HepG2 (cell line): Measurements from ENCODE around the gene PHF23. TPM values are rescaled to one million over a fixed set of nuclear protein-coding genes. Genes with fewer than 3 reads are reported as not detected.

Experiments
- ATAC-seq: fragments of 200-7000 bp; cut with Tn5 transposase; 3 replicates; pipeline ENCODE4 v1.9.1; 2020; ENCODE audit warnings: mild to moderate bottlenecking, moderate library complexity
- BruUV-seq: library from RNA; stranded (reverse); fragments of 400-500 nt; replicated peaks from 2 replicates; lab custom pipeline; 2021; lab: Mats Ljungman, UMichigan
- CTCF ChIA-PET: fragments of 300-600 bp; formaldehyde crosslinking; extraction: SDS; loops from one replicate; lab custom pipeline; 2021; ENCODE audit warnings: low total read pairs, inconsistent platforms, low intra/inter-chr PET ratio; lab: Yijun Ruan, JAX
- POLR2A ChIA-PET: fragments of 350-600 bp; sonication (Branson Sonifier 250); formaldehyde crosslinking; loops from one replicate; lab custom pipeline; 2020; ENCODE audit warnings: antibody characterized with exemption, inconsistent platforms; lab: Yijun Ruan, JAX
- DNase-seq: peaks from one replicate; pipeline ENCODE4 v3.0.0-alpha.2; 2015; ENCODE audit warnings: low spot score
- FAIRE-seq: peaks from 3 replicates; lab custom pipeline; 2011; peaks lifted over from hg19 to GRCh38; lab: Jason Lieb, UNC
- H2AFZ ChIP-seq: one replicate; pipeline ENCODE4 v1.6.1; 2011; ENCODE audit warnings: low read length, inconsistent platforms
- H3K27ac ChIP-seq: fragments of 300-600 bp; 3 replicates; pipeline ENCODE4 v1.8.0; 2011; ENCODE audit warnings: mixed run types, mild to moderate bottlenecking, mixed read lengths, low read length, inconsistent platforms; ENCODE audit not compliant: insufficient read depth; ENCODE audit errors: extremely low read length
- H3K27me3 ChIP-seq, 2 experiments: fragments of 200-600 bp in 1 of 2; 2 replicates in 1 of 2; 3 replicates in 1 of 2; pipeline versions ENCODE4 v1.6.0 to v1.8.0; 2011; ENCODE audit warnings: low read length in 2 of 2, mild to moderate bottlenecking in 2 of 2, moderate library complexity in 2 of 2, inconsistent platforms in 1 of 2; ENCODE audit not compliant: insufficient read depth in 2 of 2, control insufficient read depth in 1 of 2
- H3K36me3 ChIP-seq, 2 experiments: fragments of 200-600 bp in 1 of 2; replicated peaks in 1 of 2; 2 replicates in 1 of 2; 3 replicates in 1 of 2; pipeline versions ENCODE4 v1.5.1 to v1.8.0; 2011; ENCODE audit warnings: low read length in 2 of 2, inconsistent platforms in 1 of 2; ENCODE audit not compliant: insufficient read depth in 2 of 2, control insufficient read depth in 1 of 2
- H3K4me1 ChIP-seq: 2 replicates; pipeline ENCODE4 v1.5.1; 2012; ENCODE audit warnings: low read length, inconsistent platforms; ENCODE audit not compliant: insufficient read depth
- H3K4me2 ChIP-seq: 2 replicates; pipeline ENCODE4 v1.6.0; 2011; ENCODE audit warnings: low read depth, low read length, inconsistent platforms
- H3K4me3 ChIP-seq, 3 experiments: fragments of 200-600 bp in 1 of 3; sonication (generic), shearing (Covaris generic) in 1 of 3; replicated peaks in 1 of 3; 2 replicates each; pipeline ENCODE4 v1.5.1; 2011 to 2016; ENCODE audit warnings: low read length in 3 of 3, inconsistent platforms in 2 of 3, low read depth in 2 of 3, mild to moderate bottlenecking in 2 of 3, control low read depth in 1 of 3, mixed read lengths in 1 of 3; ENCODE audit not compliant: insufficient read depth in 1 of 3
- H3K79me2 ChIP-seq: one replicate; pipeline ENCODE4 v1.6.1; 2011; ENCODE audit warnings: low read length, inconsistent platforms; ENCODE audit not compliant: insufficient read depth
- H3K9ac ChIP-seq: 2 replicates; pipeline ENCODE4 v1.6.0; 2011; ENCODE audit warnings: mild to moderate bottlenecking, low read depth, low read length, inconsistent platforms; ENCODE audit not compliant: insufficient read depth
- H3K9me3 ChIP-seq: 2 replicates; pipeline ENCODE4 v1.5.1; 2012; ENCODE audit warnings: mild to moderate bottlenecking, low read length
- H4K20me1 ChIP-seq: 2 replicates; pipeline ENCODE4 v1.6.0; 2011; ENCODE audit warnings: inconsistent platforms, mild to moderate bottlenecking, low read length, moderate library complexity; ENCODE audit not compliant: insufficient read depth
- NCOA1 ChIP-seq: sonication (generic); formaldehyde crosslinking; IDR thresholded peaks from 2 replicates; pipeline ENCODE4 v1.9.0; 2021; ENCODE audit warnings: missing genetic modification reagents
- SAP130 ChIP-seq: IDR thresholded peaks from 2 replicates; pipeline ENCODE4 v1.6.1; 2016; ENCODE audit warnings: low read depth
- ZBTB4 ChIP-seq: sonication (generic); formaldehyde crosslinking; IDR thresholded peaks from 2 replicates; pipeline ENCODE4 v1.4.0; 2020; ENCODE audit warnings: missing genetic modification reagents, mild to moderate bottlenecking, borderline replicate concordance
- ZC3H13 ChIP-seq: sonication (generic); formaldehyde crosslinking; IDR thresholded peaks from 2 replicates; pipeline ENCODE4 v1.8.1; 2023; ENCODE audit warnings: mild to moderate bottlenecking, missing genetic modification reagents, moderate library complexity
- ZIK1 ChIP-seq: sonication (generic); formaldehyde crosslinking; IDR thresholded peaks from 2 replicates; pipeline ENCODE4 v1.5.0; 2020; ENCODE audit warnings: mild to moderate bottlenecking, low read depth, missing genetic modification reagents, borderline replicate concordance
- ZNF232 ChIP-seq: sonication (generic); formaldehyde crosslinking; IDR thresholded peaks from 2 replicates; pipeline ENCODE4 v1.4.0; 2020; ENCODE audit warnings: missing genetic modification reagents, borderline replicate concordance
- ZNF766 ChIP-seq: sonication (generic); formaldehyde crosslinking; IDR thresholded peaks from 2 replicates; pipeline ENCODE4 v1.5.0; 2020; ENCODE audit warnings: missing genetic modification reagents, borderline replicate concordance
- WGBS: methylation state at CpG from one replicate; pipeline ENCODE4 v1.1.6; 2017; ENCODE audit warnings: low lambda C conversion rate; 5-methylcytosine and 5-hydroxymethylcytosine counted together
- in situ Hi-C: cut with HindIII; loops from 2 replicates; pipeline ENCODE4 v1.10.0; 2017; ENCODE audit warnings: low pct_unique_long_range_greater_than_20kb; ENCODE audit not compliant: extremely low pct_ligation_motif_present
- intact Hi-C: fragments of 100-400 bp; cut with micrococcal nuclease; formaldehyde crosslinking; loops from one replicate; pipeline ENCODE4 v1.10.0; 2022; ENCODE audit not compliant: unreplicated experiment
- polyA plus RNA-seq, 8 experiments: library from polyadenylated mRNA; depleted of rRNA in 3 of 8; stranded (reverse) in 7 of 8; unstranded in 1 of 8; fragments of >200 nt; fragmentation: Illumina TruSeq in 4 of 8; extraction: Trizol in 4 of 8; gene quantifications; 2 replicates each; pipeline versions ENCODE4 v1.2.1 to v1.2.3, GENCODE V29; 2011 to 2016; ENCODE audit warnings: low read depth in 4 of 8, missing spikeins in 1 of 8, mixed read lengths in 1 of 8; ENCODE audit not compliant: insufficient read depth in 1 of 8
- total RNA-seq, 5 experiments: library from RNA; depleted of rRNA; stranded (reverse); fragments of >200 nt; fragmentation: Illumina TruSeq; extraction: Trizol; gene quantifications; 2 replicates each; pipeline ENCODE4 v1.2.3, GENCODE V29; 2016; ENCODE audit warnings: low read depth in 1 of 5
- TF ChIP-seq, protein P1 (sequence below): sonication (generic); formaldehyde crosslinking; IDR thresholded peaks from 2 replicates; pipeline ENCODE4 v1.4.0; 2020; ENCODE audit warnings: missing genetic modification reagents
- TF ChIP-seq, protein P2 (sequence below): sonication (generic); formaldehyde crosslinking; IDR thresholded peaks from 2 replicates; pipeline ENCODE4 v1.8.0; 2022; ENCODE audit warnings: low read depth, missing genetic modification reagents
- TF ChIP-seq, protein P3 (sequence below): sonication (generic); formaldehyde crosslinking; conservative IDR thresholded peaks from 2 replicates; pipeline ENCODE4 v1.5.0; 2020; ENCODE audit warnings: missing genetic modification reagents

The PHF23 gene
- total and polyA plus RNA-seq, 2 of the 13 experiments (the other 11 are each of a cell fraction or from before 2014, with no cell fraction given): 27.6 to 33.2 TPM

DNA sequence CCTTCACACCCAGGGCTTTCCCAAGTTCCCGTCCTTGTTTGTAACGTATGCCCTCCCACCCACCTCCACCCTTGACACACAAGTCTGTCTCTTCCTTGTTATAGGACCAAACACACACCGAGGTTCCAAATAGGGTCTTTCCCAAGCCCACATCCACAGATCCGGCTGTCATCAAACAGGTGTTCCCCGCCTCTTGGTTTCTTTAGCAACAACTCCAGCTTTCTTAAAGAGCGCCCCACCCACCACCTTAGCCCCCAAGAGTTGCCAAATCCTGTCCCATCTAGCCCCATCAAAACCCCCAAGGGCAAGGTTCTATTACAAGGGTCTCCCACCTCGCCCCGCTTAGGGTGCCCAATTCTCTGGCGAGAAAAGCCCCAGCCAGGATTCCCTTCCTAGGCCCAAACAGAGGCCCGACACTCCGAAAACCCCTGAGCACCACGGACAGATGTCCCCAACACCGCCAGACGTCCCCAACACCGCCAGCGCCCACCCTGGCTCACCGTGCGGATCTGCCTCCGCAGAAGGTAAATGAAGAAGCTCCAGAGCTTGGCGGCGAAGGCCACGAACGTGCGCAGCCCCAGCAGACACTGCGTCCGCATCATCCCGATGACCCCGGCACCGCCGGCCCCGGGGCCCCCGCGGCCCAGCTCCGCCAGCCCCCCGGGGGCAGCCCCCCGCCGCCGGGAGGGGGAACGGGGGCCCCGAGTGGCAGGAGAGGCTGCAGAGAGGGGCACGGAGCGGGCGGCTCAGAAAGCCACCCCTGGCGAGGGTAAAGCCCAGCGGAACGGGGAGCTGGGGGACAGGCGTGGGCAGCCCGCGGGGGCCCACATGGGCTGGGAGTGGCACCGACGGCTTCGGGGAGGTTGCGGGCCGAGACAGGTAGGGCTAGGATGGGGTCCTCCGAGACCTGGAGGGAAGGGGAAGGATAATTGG lies 11.7 kb upstream of the PHF23 start (continued):
- no peak for TF ChIP-seq ZIK1
- TF ChIP-seq ZC3H13: 0 out of 2 replicates have a peak, but pooled peaks have one; percentile 51
- peak; percentile 51; the same call in 1 of the 2 replicates for TF ChIP-seq ZNF232 (CRISPR knock-in tag)

GRCh38 chr17:7249830-7250229 lies 10.6 kb upstream of the PHF23 start:
- Histone ChIP-seq H3K4me3 (peak overlapping the region; percentile 95 to 99 (median 96); a peak in 5 of 6 replicates), H2AFZ (no peak overlapping the region), H3K9me3 (no peaks in the 10 kb centered on the region), H3K27me3 (peaks cover 0 to 2% of the 10 kb centered on the region in 2 experiments; a peak in 1 of 5 replicates), H3K79me2 (peaks cover 56% of the 10 kb centered on the region), H3K27ac (peak overlapping the region; percentile 99), H3K36me3 (peaks cover 9 to 25% of the 10 kb centered on the region in 2 experiments; a peak in 4 of 5 replicates), H3K4me2 (peak overlapping the region; percentile 90), H3K9ac (peak overlapping the region; percentile 96), H3K4me1 (peaks cover 38% of the 10 kb centered on the region), H4K20me1 (no peaks in the 10 kb centered on the region)
- ChIA-PET POLR2A (interaction anchor here (1.4 to 2.6 kb wide), 5 partner anchors 8 to 32 kb away, joined by 4 to 34 read pairs (median 5); partner anchors contain the start of genes DVL2, GABARAP, PHF23 and SLC2A4), CTCF (no interaction called here)
- ATAC-seq: no peak
- intact Hi-C loops: no loop called here
- no TSS peak for BruUV-seq
- 90% methylated on average over 7 of the region's 7 CpGs for WGBS
- in situ Hi-C loops: no loop called here
- DNase-seq: no peak
- FAIRE-seq: no peak
- TF ChIP-seq NCOA1: no peak
- 0 out of 2 replicates have a peak, but pooled peaks have one; percentile 16 for TF ChIP-seq SAP130 (CRISPR knock-in tag)
- no peak for TF ChIP-seq ZNF766 (CRISPR knock-in tag)
- TF ChIP-seq, protein P1, sequence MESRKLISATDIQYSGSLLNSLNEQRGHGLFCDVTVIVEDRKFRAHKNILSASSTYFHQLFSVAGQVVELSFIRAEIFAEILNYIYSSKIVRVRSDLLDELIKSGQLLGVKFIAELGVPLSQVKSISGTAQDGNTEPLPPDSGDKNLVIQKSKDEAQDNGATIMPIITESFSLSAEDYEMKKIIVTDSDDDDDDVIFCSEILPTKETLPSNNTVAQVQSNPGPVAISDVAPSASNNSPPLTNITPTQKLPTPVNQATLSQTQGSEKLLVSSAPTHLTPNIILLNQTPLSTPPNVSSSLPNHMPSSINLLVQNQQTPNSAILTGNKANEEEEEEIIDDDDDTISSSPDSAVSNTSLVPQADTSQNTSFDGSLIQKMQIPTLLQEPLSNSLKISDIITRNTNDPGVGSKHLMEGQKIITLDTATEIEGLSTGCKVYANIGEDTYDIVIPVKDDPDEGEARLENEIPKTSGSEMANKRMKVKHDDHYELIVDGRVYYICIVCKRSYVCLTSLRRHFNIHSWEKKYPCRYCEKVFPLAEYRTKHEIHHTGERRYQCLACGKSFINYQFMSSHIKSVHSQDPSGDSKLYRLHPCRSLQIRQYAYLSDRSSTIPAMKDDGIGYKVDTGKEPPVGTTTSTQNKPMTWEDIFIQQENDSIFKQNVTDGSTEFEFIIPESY (CRISPR knock-in tag): peak; percentile 91
- TF ChIP-seq, protein P2, sequence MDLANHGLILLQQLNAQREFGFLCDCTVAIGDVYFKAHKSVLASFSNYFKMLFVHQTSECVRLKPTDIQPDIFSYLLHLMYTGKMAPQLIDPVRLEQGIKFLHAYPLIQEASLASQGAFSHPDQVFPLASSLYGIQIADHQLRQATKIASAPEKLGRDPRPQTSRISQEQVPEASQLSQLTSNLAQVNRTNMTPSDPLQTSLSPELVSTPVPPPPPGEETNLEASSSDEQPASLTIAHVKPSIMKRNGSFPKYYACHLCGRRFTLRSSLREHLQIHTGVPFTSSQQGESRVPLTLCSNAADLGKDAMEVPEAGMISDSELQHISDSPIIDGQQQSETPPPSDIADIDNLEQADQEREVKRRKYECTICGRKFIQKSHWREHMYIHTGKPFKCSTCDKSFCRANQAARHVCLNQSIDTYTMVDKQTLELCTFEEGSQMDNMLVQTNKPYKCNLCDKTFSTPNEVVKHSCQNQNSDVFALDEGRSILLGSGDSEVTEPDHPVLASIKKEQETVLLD (CRISPR knock-in tag): no peak
- TF ChIP-seq, protein P3, sequence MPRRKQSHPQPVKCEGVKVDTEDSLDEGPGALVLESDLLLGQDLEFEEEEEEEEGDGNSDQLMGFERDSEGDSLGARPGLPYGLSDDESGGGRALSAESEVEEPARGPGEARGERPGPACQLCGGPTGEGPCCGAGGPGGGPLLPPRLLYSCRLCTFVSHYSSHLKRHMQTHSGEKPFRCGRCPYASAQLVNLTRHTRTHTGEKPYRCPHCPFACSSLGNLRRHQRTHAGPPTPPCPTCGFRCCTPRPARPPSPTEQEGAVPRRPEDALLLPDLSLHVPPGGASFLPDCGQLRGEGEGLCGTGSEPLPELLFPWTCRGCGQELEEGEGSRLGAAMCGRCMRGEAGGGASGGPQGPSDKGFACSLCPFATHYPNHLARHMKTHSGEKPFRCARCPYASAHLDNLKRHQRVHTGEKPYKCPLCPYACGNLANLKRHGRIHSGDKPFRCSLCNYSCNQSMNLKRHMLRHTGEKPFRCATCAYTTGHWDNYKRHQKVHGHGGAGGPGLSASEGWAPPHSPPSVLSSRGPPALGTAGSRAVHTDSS: no peak
- TF ChIP-seq ZBTB4 (CRISPR knock-in tag): no peak
